HepG2 (cell line): Measurements from ENCODE around the gene TCEA3. TPM values are rescaled to one million over a fixed set of nuclear protein-coding genes. Genes with fewer than 3 reads are reported as not detected.

ENCODE experiments used
- AHR ChIP-seq: IDR thresholded peaks from 2 replicates; pipeline ENCODE4 v1.6.1; 2018; ENCODE audit warnings: missing genetic modification reagents, missing compliant biosample characterization
- ARNT ChIP-seq: fragments of 450-650 bp; IDR thresholded peaks from 2 replicates; pipeline ENCODE4 v1.6.1; 2017
- FOXM1 ChIP-seq: sonication (generic); formaldehyde crosslinking; IDR thresholded peaks from 2 replicates; pipeline ENCODE4 v1.5.0; 2020; ENCODE audit warnings: missing genetic modification reagents
- GABPB1 ChIP-seq: IDR thresholded peaks from 2 replicates; pipeline ENCODE4 v1.6.1; 2016; ENCODE audit warnings: mild to moderate bottlenecking, missing genetic modification reagents, moderate library complexity, missing compliant biosample characterization
- GLI4 ChIP-seq: sonication (generic); formaldehyde crosslinking; IDR thresholded peaks from 2 replicates; pipeline ENCODE4 v1.5.1; 2020; ENCODE audit warnings: missing genetic modification reagents, mild to moderate bottlenecking, moderate library complexity, borderline replicate concordance
- HHEX ChIP-seq: IDR thresholded peaks from 2 replicates; pipeline ENCODE4 v1.6.1; 2016; ENCODE audit warnings: control low read depth
- HNRNPLL ChIP-seq: fragments of 200-400 bp; formaldehyde crosslinking; IDR thresholded peaks from 2 replicates; pipeline ENCODE4 v1.6.1; 2017; ENCODE audit warnings: mild to moderate bottlenecking, low read depth, low read length; ENCODE audit not compliant: poor library complexity, severe bottlenecking
- HOXA7 ChIP-seq: sonication (generic); formaldehyde crosslinking; IDR thresholded peaks from 2 replicates; pipeline ENCODE4 v1.8.1; 2022; ENCODE audit warnings: mild to moderate bottlenecking, missing genetic modification reagents, moderate library complexity
- KDM5B ChIP-seq: sonication (generic); formaldehyde crosslinking; IDR thresholded peaks from 2 replicates; pipeline ENCODE4 v1.4.0; 2020; ENCODE audit warnings: missing genetic modification reagents, mild to moderate bottlenecking, borderline replicate concordance
- MEIS1 ChIP-seq: sonication (generic); formaldehyde crosslinking; IDR thresholded peaks from 2 replicates; pipeline ENCODE4 v1.9.0; 2021; ENCODE audit warnings: mild to moderate bottlenecking, missing genetic modification reagents, moderate library complexity, borderline replicate concordance
- NR2F2 ChIP-seq: IDR thresholded peaks from 2 replicates; pipeline ENCODE4 v1.6.1; 2012; ENCODE audit warnings: low read depth, inconsistent platforms, borderline replicate concordance
- NR3C1 ChIP-seq: sonication (generic); formaldehyde crosslinking; IDR thresholded peaks from 2 replicates; pipeline ENCODE4 v1.4.0; 2020; ENCODE audit warnings: missing genetic modification reagents
- SRF ChIP-seq: IDR thresholded peaks from 2 replicates; pipeline ENCODE4 v1.6.1; 2011; ENCODE audit warnings: mild to moderate bottlenecking, low read depth, low read length, moderate library complexity
- THRA ChIP-seq: sonication (generic); formaldehyde crosslinking; IDR thresholded peaks from 2 replicates; pipeline ENCODE4 v1.4.0; 2020; ENCODE audit warnings: missing genetic modification reagents, borderline replicate concordance
- THYN1 ChIP-seq: sonication (generic); formaldehyde crosslinking; IDR thresholded peaks from 2 replicates; pipeline ENCODE4 v1.8.1; 2023; ENCODE audit warnings: low read depth, mild to moderate bottlenecking, moderate library complexity, missing genetic modification reagents, borderline replicate concordance
- XBP1 ChIP-seq: sonication (generic); formaldehyde crosslinking; IDR thresholded peaks from 2 replicates; pipeline ENCODE4 v1.5.0; 2020; ENCODE audit warnings: missing genetic modification reagents
- ZNF337 ChIP-seq: sonication (generic); formaldehyde crosslinking; IDR thresholded peaks from 2 replicates; pipeline ENCODE4 v1.5.1; 2020; ENCODE audit warnings: missing genetic modification reagents, low read depth, mild to moderate bottlenecking, borderline replicate concordance
- ZNF354B ChIP-seq: sonication (generic); formaldehyde crosslinking; IDR thresholded peaks from 2 replicates; pipeline ENCODE4 v1.8.0; 2022; ENCODE audit warnings: mild to moderate bottlenecking, missing genetic modification reagents
- ZNF367 ChIP-seq: sonication (generic); formaldehyde crosslinking; IDR thresholded peaks from 2 replicates; pipeline ENCODE4 v1.4.0; 2020; ENCODE audit warnings: missing genetic modification reagents, borderline replicate concordance
- ZNF572 ChIP-seq: sonication (generic); formaldehyde crosslinking; IDR thresholded peaks from 2 replicates; pipeline ENCODE4 v1.5.1; 2020; ENCODE audit warnings: mild to moderate bottlenecking, missing genetic modification reagents
- ZNF703 ChIP-seq: sonication (generic); formaldehyde crosslinking; IDR thresholded peaks from 2 replicates; pipeline ENCODE4 v1.5.1; 2020; ENCODE audit warnings: missing genetic modification reagents, mild to moderate bottlenecking, moderate library complexity, borderline replicate concordance
- ZNF768 ChIP-seq: sonication (generic); formaldehyde crosslinking; IDR thresholded peaks from 2 replicates; pipeline ENCODE4 v1.4.0; 2020; ENCODE audit warnings: missing genetic modification reagents
- polyA plus RNA-seq, 8 experiments: library from polyadenylated mRNA; depleted of rRNA in 3 of 8; stranded (reverse) in 7 of 8; unstranded in 1 of 8; fragments of >200 nt; fragmentation: Illumina TruSeq in 4 of 8; extraction: Trizol in 4 of 8; gene quantifications; 2 replicates each; pipeline versions ENCODE4 v1.2.1 to v1.2.3, GENCODE V29; 2011 to 2016; ENCODE audit warnings: low read depth in 4 of 8, missing spikeins in 1 of 8, mixed read lengths in 1 of 8; ENCODE audit not compliant: insufficient read depth in 1 of 8
- total RNA-seq, 5 experiments: library from RNA; depleted of rRNA; stranded (reverse); fragments of >200 nt; fragmentation: Illumina TruSeq; extraction: Trizol; gene quantifications; 2 replicates each; pipeline ENCODE4 v1.2.3, GENCODE V29; 2016; ENCODE audit warnings: low read depth in 1 of 5
- TF ChIP-seq, protein P1 (sequence below): fragments of 450-650 bp; IDR thresholded peaks from 2 replicates; pipeline ENCODE4 v1.6.1; 2017; ENCODE audit warnings: mild to moderate bottlenecking
- TF ChIP-seq, protein P2 (sequence below): sonication (generic); formaldehyde crosslinking; IDR thresholded peaks from 2 replicates; pipeline ENCODE4 v1.4.0; 2020; ENCODE audit warnings: missing genetic modification reagents

Gene TCEA3
- total and polyA plus RNA-seq, 2 of the 13 experiments (the other 11 are each of a cell fraction or from before 2014, with no cell fraction given) = 55.5 to 84.6 TPM

- TF ChIP-seq NR2F2 (peak; percentile 6; the same call in 1 of the 2 replicates), ZNF768 (CRISPR knock-in tag) (peak; percentile 6; the same call in 1 of the 2 replicates), ZNF367 (CRISPR knock-in tag) (no peak), MEIS1 (CRISPR knock-in tag) (0 out of 2 replicates have a peak, but pooled peaks have one; percentile 35), ZNF703 (peak; percentile 43), NR3C1 (CRISPR knock-in tag) (no peak), GABPB1 (CRISPR knock-in tag) (peak; percentile 89), GLI4 (CRISPR knock-in tag) (no peak), ARNT (no peak), HHEX (CRISPR knock-in tag) (no peak), ZNF337 (no peak), SRF (no peak), AHR (peak; percentile 4; the same call in 1 of the 2 replicates), ZNF572 (CRISPR knock-in tag) (no peak), XBP1 (no peak), KDM5B (peak; percentile 88), ZNF354B (CRISPR knock-in tag) (no peak), HOXA7 (CRISPR knock-in tag) (no peak), THRA (CRISPR knock-in tag) (peak; percentile 59), THYN1 (CRISPR knock-in tag) (no peak), HNRNPLL (peak; percentile 64), FOXM1 (CRISPR knock-in tag) (no peak; the same call in 1 of the 2 replicates)
- TF ChIP-seq, protein P1, sequence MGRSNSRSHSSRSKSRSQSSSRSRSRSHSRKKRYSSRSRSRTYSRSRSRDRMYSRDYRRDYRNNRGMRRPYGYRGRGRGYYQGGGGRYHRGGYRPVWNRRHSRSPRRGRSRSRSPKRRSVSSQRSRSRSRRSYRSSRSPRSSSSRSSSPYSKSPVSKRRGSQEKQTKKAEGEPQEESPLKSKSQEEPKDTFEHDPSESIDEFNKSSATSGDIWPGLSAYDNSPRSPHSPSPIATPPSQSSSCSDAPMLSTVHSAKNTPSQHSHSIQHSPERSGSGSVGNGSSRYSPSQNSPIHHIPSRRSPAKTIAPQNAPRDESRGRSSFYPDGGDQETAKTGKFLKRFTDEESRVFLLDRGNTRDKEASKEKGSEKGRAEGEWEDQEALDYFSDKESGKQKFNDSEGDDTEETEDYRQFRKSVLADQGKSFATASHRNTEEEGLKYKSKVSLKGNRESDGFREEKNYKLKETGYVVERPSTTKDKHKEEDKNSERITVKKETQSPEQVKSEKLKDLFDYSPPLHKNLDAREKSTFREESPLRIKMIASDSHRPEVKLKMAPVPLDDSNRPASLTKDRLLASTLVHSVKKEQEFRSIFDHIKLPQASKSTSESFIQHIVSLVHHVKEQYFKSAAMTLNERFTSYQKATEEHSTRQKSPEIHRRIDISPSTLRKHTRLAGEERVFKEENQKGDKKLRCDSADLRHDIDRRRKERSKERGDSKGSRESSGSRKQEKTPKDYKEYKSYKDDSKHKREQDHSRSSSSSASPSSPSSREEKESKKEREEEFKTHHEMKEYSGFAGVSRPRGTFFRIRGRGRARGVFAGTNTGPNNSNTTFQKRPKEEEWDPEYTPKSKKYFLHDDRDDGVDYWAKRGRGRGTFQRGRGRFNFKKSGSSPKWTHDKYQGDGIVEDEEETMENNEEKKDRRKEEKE = no peak
- TF ChIP-seq, protein P2, sequence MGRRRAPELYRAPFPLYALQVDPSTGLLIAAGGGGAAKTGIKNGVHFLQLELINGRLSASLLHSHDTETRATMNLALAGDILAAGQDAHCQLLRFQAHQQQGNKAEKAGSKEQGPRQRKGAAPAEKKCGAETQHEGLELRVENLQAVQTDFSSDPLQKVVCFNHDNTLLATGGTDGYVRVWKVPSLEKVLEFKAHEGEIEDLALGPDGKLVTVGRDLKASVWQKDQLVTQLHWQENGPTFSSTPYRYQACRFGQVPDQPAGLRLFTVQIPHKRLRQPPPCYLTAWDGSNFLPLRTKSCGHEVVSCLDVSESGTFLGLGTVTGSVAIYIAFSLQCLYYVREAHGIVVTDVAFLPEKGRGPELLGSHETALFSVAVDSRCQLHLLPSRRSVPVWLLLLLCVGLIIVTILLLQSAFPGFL (CRISPR knock-in tag) = no peak
Measured at GRCh38 chr1:23344111-23344986, 80.2 kb downstream of the TCEA3 start, which contains the start of gene HNRNPR (continued).
